Activated T-cell treated with anti-CD3 and anti-CD28 coated beads, Interleukin-2, amount 50 U/mL, for 4 hours (primary cell): Measurements from ENCODE around the gene GPR155. TPM values are rescaled to one million over a fixed set of nuclear protein-coding genes. Genes with fewer than 3 reads are reported as not detected.
"Not testable (repeated sequence)": the region's sequence is repeated elsewhere in the genome, so short reads cannot be mapped to it uniquely, and the experiment has no call there.

Experiments
- ATAC-seq, 2 donors: fragments of 200-7000 bp; cut with Tn5 transposase; one replicate each; pipeline ENCODE4 v1.10.0; 2021
- DNase-seq: peaks from one replicate; pipeline ENCODE4 v3.0.0-alpha.2; 2020
- H3K27me3 Mint-ChIP-seq: one replicate; pipeline ENCODE4 v1.8.0; 2021; ENCODE audit warnings: low read depth, mixed read lengths
- H3K36me3 Mint-ChIP-seq: one replicate; pipeline ENCODE4 v1.8.0; 2022; ENCODE audit warnings: mixed read lengths; ENCODE audit not compliant: insufficient read depth
- H3K4me1 Mint-ChIP-seq: one replicate; pipeline ENCODE4 v1.8.0; 2021; ENCODE audit warnings: low read depth, mixed read lengths
- H3K4me3 Mint-ChIP-seq: one replicate; pipeline ENCODE4 v1.8.0; 2021; ENCODE audit warnings: mild to moderate bottlenecking, moderate library complexity, mixed read lengths
- H3K9me3 Mint-ChIP-seq: one replicate; pipeline ENCODE4 v1.8.0; 2021; ENCODE audit warnings: mixed read lengths
- total RNA-seq, 3 donors: library from RNA; stranded (reverse); gene quantifications; one replicate each; pipeline ENCODE4 v1.2.1, GENCODE V29; 2021

Gene GPR155
- total RNA-seq, 3 donors from 2014 or later: 2.3 to 3.4 (median 2.7) TPM

GRCh38 chr2:174392706-174393105 is 94.1 kb downstream of the GPR155 start:
- Mint-ChIP-seq H3K36me3 (peaks cover 28% of the 10 kb centered on the region), H3K9me3 (no peaks in the 10 kb centered on the region), H3K4me1 (peaks cover 50% of the 10 kb centered on the region), H3K4me3 (no peak overlapping the region), H3K27me3 (no peaks in the 10 kb centered on the region)
- no peak for DNase-seq
- no peak for ATAC-seq

- peaks cover 40% of the 10 kb centered on the region for H3K36me3 Mint-ChIP-seq
- H3K27me3 Mint-ChIP-seq: not testable (repeated sequence)
These were observed 96.5 kb downstream of the GPR155 start for GRCh38 chr2:174390303-174390702.

GRCh38 chr2:174389542-174389941 is 97.3 kb downstream of the GPR155 start:
- ATAC-seq (no peak), DNase-seq (no peak)
- H3K27me3 Mint-ChIP-seq: no peaks in the 10 kb centered on the region
- H3K36me3 Mint-ChIP-seq: peaks cover 42% of the 10 kb centered on the region
- no peak overlapping the region for H3K4me3 Mint-ChIP-seq
- H3K4me1 Mint-ChIP-seq: peaks cover 39% of the 10 kb centered on the region
- H3K9me3 Mint-ChIP-seq: no peaks in the 10 kb centered on the region

More at GRCh38 chr2:174390303-174390702, 96.5 kb downstream of the GPR155 start:
- peaks cover 42% of the 10 kb centered on the region for H3K4me1 Mint-ChIP-seq
- not testable (repeated sequence) for H3K9me3 Mint-ChIP-seq, DNase-seq, ATAC-seq, H3K4me3 Mint-ChIP-seq

- Mint-ChIP-seq H3K4me1 (peaks cover 36% of the 10 kb centered on the region), H3K36me3 (peaks cover 47% of the 10 kb centered on the region)
- H3K4me3 Mint-ChIP-seq, H3K27me3 Mint-ChIP-seq, DNase-seq, H3K9me3 Mint-ChIP-seq: not testable (repeated sequence)
- ATAC-seq: peak in 1 of 2 donors; percentile 25
These were observed 98.1 kb downstream of the GPR155 start for GRCh38 chr2:174388706-174389105.

- Mint-ChIP-seq H3K36me3 (peaks cover 40% of the 10 kb centered on the region), H3K4me1 (peaks cover 20% of the 10 kb centered on the region)
- no peak for ATAC-seq
These were observed 101.6 kb downstream of the GPR155 start for GRCh38 chr2:174385201-174385600.

GRCh38 chr2:174383796-174384195 is 103.0 kb downstream of the GPR155 start:
- DNase-seq (no peak), ATAC-seq (no peak)
- Mint-ChIP-seq H3K27me3 (no peaks in the 10 kb centered on the region), H3K36me3 (peaks cover 31% of the 10 kb centered on the region), H3K9me3 (no peaks in the 10 kb centered on the region), H3K4me1 (peaks cover 12% of the 10 kb centered on the region), H3K4me3 (no peak overlapping the region)

More at GRCh38 chr2:174385201-174385600, 101.6 kb downstream of the GPR155 start:
- Mint-ChIP-seq H3K4me3 (no peak overlapping the region), H3K9me3 (no peaks in the 10 kb centered on the region), H3K27me3 (no peaks in the 10 kb centered on the region)
- no peak for DNase-seq

Other genes starting within 250 kb of the GPR155 start
- gene OLA1, start 238.5 kb downstream of the GPR155 start, total RNA-seq: 100 to 1,000 TPM; 125 to 142 (median 136) TPM
- gene SP9, start 152.1 kb downstream of the GPR155 start, total RNA-seq: not detected
- gene SCRN3, start 91.3 kb downstream of the GPR155 start, total RNA-seq: 10 to 100 TPM; 11.7 to 14.4 (median 14.2) TPM
- 100 to 1,000 TPM in 2 of 3 donors, 10 to 100 TPM in 1; 95.1 to 122 (median 101) TPM for gene WIPF1, start 110.8 kb upstream of the GPR155 start, total RNA-seq